K562 (cell line): ENCODE measurements around the gene SUV39H2. TPM values are rescaled to one million over a fixed set of nuclear protein-coding genes. Genes with fewer than 3 reads are reported as not detected.
A peak's percentile ranks its signal among the peaks of the same experiment; 100 is the strongest.

Source experiments
- HDAC1 ChIP-seq, 2 experiments: fragments of 450-650 bp; IDR thresholded peaks; 2 replicates each; pipeline ENCODE4 v1.6.1; 2016 to 2017; ENCODE audit warnings: inconsistent platforms in 1 of 2, mild to moderate bottlenecking in 1 of 2, moderate library complexity in 1 of 2
- HDGF ChIP-seq: fragments of 450-650 bp; IDR thresholded peaks from 2 replicates; pipeline ENCODE4 v1.6.1; 2016
- HEY1 ChIP-seq: fragments of 250-450 bp; sonication (Bioruptor Pico); IDR thresholded peaks from 2 replicates; pipeline ENCODE4 v1.5.0; 2020; ENCODE audit warnings: mild to moderate bottlenecking, moderate library complexity, borderline replicate concordance
- MTA3 ChIP-seq: fragments of 450-650 bp; formaldehyde crosslinking; IDR thresholded peaks from 2 replicates; pipeline ENCODE4 v1.6.1; 2017; ENCODE audit warnings: mild to moderate bottlenecking, borderline replicate concordance
- NCOA1 ChIP-seq: fragments of 450-650 bp; IDR thresholded peaks from 2 replicates; pipeline ENCODE4 v1.6.1; 2016; ENCODE audit warnings: low read depth
- NR2C1 ChIP-seq, 2 experiments: fragments of 450-650 bp; IDR thresholded peaks; 2 replicates each; pipeline ENCODE4 v1.6.1; 2017; ENCODE audit warnings: mild to moderate bottlenecking in 2 of 2, antibody characterized with exemption in 1 of 2, inconsistent platforms in 1 of 2, missing compliant biosample characterization in 1 of 2, missing genetic modification characterization in 1 of 2
- PTBP1 ChIP-seq: fragments of 200-400 bp; formaldehyde crosslinking; IDR thresholded peaks from 2 replicates; pipeline ENCODE4 v1.6.1; 2017; ENCODE audit warnings: low read depth, low read length
- RBM14 ChIP-seq: fragments of 200-400 bp; formaldehyde crosslinking; IDR thresholded peaks from 2 replicates; pipeline ENCODE4 v1.6.1; 2018; ENCODE audit warnings: low read depth, mild to moderate bottlenecking, low read length, moderate library complexity, borderline replicate concordance; ENCODE audit not compliant: insufficient read depth
- SRSF1 ChIP-seq: fragments of 200-400 bp; formaldehyde crosslinking; IDR thresholded peaks from 2 replicates; pipeline ENCODE4 v1.6.1; 2017; ENCODE audit warnings: mild to moderate bottlenecking, low read depth, low read length, moderate library complexity
- TARDBP ChIP-seq: fragments of 450-650 bp; IDR thresholded peaks from 2 replicates; pipeline ENCODE4 v1.6.1; 2016
- TBL1XR1 ChIP-seq, 2 experiments: IDR thresholded peaks; 2 replicates each; pipeline ENCODE4 v1.6.1; 2012; ENCODE audit warnings: improper control_type of control experiment in 2 of 2, low read length in 2 of 2, mild to moderate bottlenecking in 1 of 2
- TCF7 ChIP-seq: sonication (generic); IDR thresholded peaks from 2 replicates; pipeline ENCODE4 v1.6.1; 2016; ENCODE audit warnings: antibody characterized with exemption, borderline replicate concordance
- TEAD1 ChIP-seq, 2 experiments: fragments of 450-650 bp in 1 of 2; sonication (generic) in 1 of 2; formaldehyde crosslinking; IDR thresholded peaks; 2 replicates each; pipeline versions ENCODE4 v1.4.0 to v1.8.0; 2020 to 2022; ENCODE audit warnings: mild to moderate bottlenecking in 2 of 2, missing genetic modification reagents in 1 of 2
- ZNF197 ChIP-seq: fragments of 200-800 bp; sonication (Bioruptor generic); IDR thresholded peaks from 2 replicates; pipeline ENCODE4 v1.6.1; 2016; ENCODE audit warnings: low read depth, missing genetic modification characterization, missing compliant biosample characterization
- ZNF561 ChIP-seq: fragments of 450-650 bp; formaldehyde crosslinking; conservative IDR thresholded peaks from 2 replicates; pipeline ENCODE4 v1.4.0; 2020; ENCODE audit warnings: mild to moderate bottlenecking, moderate library complexity
- ZNF668 ChIP-seq: fragments of 250-450 bp; sonication (Bioruptor Pico); IDR thresholded peaks from 2 replicates; pipeline ENCODE4 v1.8.0; 2022; ENCODE audit warnings: mild to moderate bottlenecking, inconsistent platforms
- ZNF717 ChIP-seq: fragments of 250-450 bp; sonication (Bioruptor Pico); IDR thresholded peaks from 2 replicates; pipeline ENCODE4 v1.5.0; 2021
- ZNF75A ChIP-seq: fragments of 450-650 bp; formaldehyde crosslinking; IDR thresholded peaks from 2 replicates; pipeline ENCODE4 v1.4.0; 2020; ENCODE audit warnings: mild to moderate bottlenecking
- ZNF76 ChIP-seq: fragments of 250-450 bp; sonication (Bioruptor Pico); IDR thresholded peaks from 2 replicates; pipeline ENCODE4 v1.4.0; 2020; ENCODE audit warnings: mild to moderate bottlenecking, moderate library complexity, borderline replicate concordance
- polyA plus RNA-seq, 8 experiments: library from polyadenylated mRNA; depleted of rRNA in 4 of 8; stranded (reverse) in 5 of 8; unstranded in 3 of 8; fragments of >200 nt; fragmentation: Nextera tagmentation in 2 of 8; fragmentation: Illumina TruSeq in 1 of 8; extraction: Ambion mirVana in 2 of 8; extraction: Trizol in 1 of 8; gene quantifications; 2 replicates each; pipeline versions ENCODE4 v1.2.1 to v1.2.3, GENCODE V29; 2011 to 2014; ENCODE audit warnings: inconsistent platforms in 1 of 8, missing spikeins in 1 of 8
- total RNA-seq, 7 experiments: library from RNA; depleted of rRNA in 6 of 7; stranded (reverse); fragments of >200 nt in 6 of 7; fragmentation: Illumina TruSeq in 2 of 7; extraction: Trizol in 2 of 7; gene quantifications; 2 replicates each; pipeline versions ENCODE4 v1.2.1 to v1.2.3, GENCODE V29; 2011 to 2021; ENCODE audit warnings: low replicate concordance in 1 of 7
- TF ChIP-seq, protein P1 (sequence below), 2 experiments: fragments of 250-450 bp in 1 of 2; fragments of 450-650 bp in 1 of 2; sonication (Bioruptor Pico) in 1 of 2; IDR thresholded peaks; 2 replicates each; pipeline versions ENCODE4 v1.6.1 to v1.8.0; 2016 to 2021; ENCODE audit warnings: mild to moderate bottlenecking in 2 of 2, moderate library complexity in 2 of 2, missing compliant biosample characterization in 1 of 2, missing genetic modification characterization in 1 of 2
- TF ChIP-seq, protein P2 (sequence below), 2 experiments: IDR thresholded peaks; 2 replicates each; pipeline ENCODE4 v1.6.1; 2011; ENCODE audit warnings: borderline replicate concordance in 1 of 2, control low read depth in 1 of 2, low read depth in 1 of 2, low read length in 1 of 2, mild to moderate bottlenecking in 1 of 2, mixed read lengths in 1 of 2, moderate library complexity in 1 of 2; ENCODE audit not compliant: insufficient read depth in 1 of 2, insufficient read length in 1 of 2, poor library complexity in 1 of 2, severe bottlenecking in 1 of 2; ENCODE audit errors: extremely low read depth in 1 of 2
- TF ChIP-seq, protein P3 (sequence below): fragments of 450-650 bp; IDR thresholded peaks from 2 replicates; pipeline ENCODE4 v1.6.1; 2017; ENCODE audit warnings: mild to moderate bottlenecking, moderate library complexity
- TF ChIP-seq, protein P4 (sequence below): fragments of 250-450 bp; sonication (Bioruptor Pico); IDR thresholded peaks from 2 replicates; pipeline ENCODE4 v1.4.0; 2020; ENCODE audit warnings: mild to moderate bottlenecking

SUV39H2 gene
- total and polyA plus RNA-seq, 9 of the 15 experiments (the other 6 are each of a cell fraction or from before 2014, with no cell fraction given), result 24.1 to 54.3 (median 41.3) TPM

DNA sequence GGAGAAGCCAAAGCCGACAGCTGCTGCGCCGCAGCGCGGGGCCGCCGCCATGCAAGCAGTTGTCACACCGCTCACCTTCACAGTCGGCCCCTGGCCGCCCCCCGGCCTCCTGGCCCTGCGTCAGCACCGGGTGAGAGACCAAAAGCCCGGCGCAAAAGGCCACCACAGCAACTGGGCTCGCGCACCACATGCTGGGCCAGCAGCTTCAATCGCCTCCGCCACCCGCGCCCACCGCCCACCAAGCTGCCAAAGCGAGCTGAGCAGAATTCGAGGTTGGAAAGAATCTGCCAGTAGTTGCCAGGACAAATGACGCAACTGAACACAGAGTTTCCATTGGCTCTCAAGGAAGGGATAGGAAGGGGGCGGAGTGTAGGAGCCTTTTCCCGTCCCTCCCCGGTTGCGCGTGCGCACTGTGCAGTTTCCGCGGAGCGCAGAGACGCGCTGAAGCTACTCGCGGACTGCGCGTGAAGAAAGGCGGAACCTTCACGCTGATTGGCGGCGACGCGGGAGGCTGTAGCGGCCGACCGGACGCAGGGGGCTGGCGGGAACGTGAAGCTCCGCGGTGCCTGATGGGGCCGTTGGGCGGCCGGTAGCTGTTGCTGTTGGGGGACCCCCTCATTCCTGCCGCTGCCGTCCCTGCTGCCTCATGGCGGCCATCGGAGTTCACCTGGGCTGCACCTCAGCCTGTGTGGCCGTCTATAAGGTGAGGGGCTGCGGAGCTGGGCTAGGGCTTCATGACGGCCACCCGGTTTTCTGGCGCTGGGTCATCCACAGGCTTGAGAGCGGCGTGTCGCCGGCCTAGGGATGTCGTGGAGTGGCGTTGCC lies 40.7 kb upstream of the SUV39H2 start, which contains the start of the genes CDNF, HSPA14 and MSANTD7 (continued):
- TF ChIP-seq TARDBP (no peak), NR2C1 (IDR thresholded peaks at IDR 0.05) (no peak), NR2C1 (tag; IDR thresholded peaks at IDR 0.05) (no peak), ZNF197 (no peak), ZNF668 (CRISPR knock-in tag) (no peak), MTA3 (no peak; the same call in 1 of the 2 replicates), SRSF1 (no peak), HEY1 (no peak), ZNF75A (no peak), PTBP1 (no peak), HDGF (no peak), TCF7 (no peak), ZNF717 (CRISPR knock-in tag) (no peak), TBL1XR1 (IDR thresholded peaks at IDR 0.05; ENCODE audit: low read length in 2 of 2) (peak; percentile 4 to 13; a peak in 1 of 4 replicates), TEAD1 (CRISPR knock-in tag; IDR thresholded peaks at IDR 0.05) (peak in 1 of 2 experiments; percentile 79; a peak in 3 of 4 replicates), HDAC1 (IDR thresholded peaks at IDR 0.05) (peak in 1 of 2 experiments; percentile 54; a peak in 2 of 4 replicates), ZNF561 (CRISPR knock-in tag) (no peak), RBM14 (no peak), NCOA1 (no peak), ZNF76 (peak; percentile 74; the same call in 1 of the 2 replicates)
- TF ChIP-seq, protein P1, sequence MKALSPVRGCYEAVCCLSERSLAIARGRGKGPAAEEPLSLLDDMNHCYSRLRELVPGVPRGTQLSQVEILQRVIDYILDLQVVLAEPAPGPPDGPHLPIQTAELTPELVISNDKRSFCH (CRISPR knock-in tag; IDR thresholded peaks at IDR 0.05), result no peak
- TF ChIP-seq, protein P1 (tag; IDR thresholded peaks at IDR 0.05), result 0 out of 2 replicates have a peak, but pooled peaks have one; percentile 31
- TF ChIP-seq, protein P2, sequence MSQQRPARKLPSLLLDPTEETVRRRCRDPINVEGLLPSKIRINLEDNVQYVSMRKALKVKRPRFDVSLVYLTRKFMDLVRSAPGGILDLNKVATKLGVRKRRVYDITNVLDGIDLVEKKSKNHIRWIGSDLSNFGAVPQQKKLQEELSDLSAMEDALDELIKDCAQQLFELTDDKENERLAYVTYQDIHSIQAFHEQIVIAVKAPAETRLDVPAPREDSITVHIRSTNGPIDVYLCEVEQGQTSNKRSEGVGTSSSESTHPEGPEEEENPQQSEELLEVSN (IDR thresholded peaks at IDR 0.05; ENCODE audit: borderline replicate concordance in 1 of 2, extremely low read depth in 1 of 2, insufficient read depth in 1 of 2, insufficient read length in 1 of 2, low read depth in 1 of 2, low read length in 1 of 2, poor library complexity in 1 of 2, severe bottlenecking in 1 of 2), result peak; percentile 71 to 89
- TF ChIP-seq, protein P3, sequence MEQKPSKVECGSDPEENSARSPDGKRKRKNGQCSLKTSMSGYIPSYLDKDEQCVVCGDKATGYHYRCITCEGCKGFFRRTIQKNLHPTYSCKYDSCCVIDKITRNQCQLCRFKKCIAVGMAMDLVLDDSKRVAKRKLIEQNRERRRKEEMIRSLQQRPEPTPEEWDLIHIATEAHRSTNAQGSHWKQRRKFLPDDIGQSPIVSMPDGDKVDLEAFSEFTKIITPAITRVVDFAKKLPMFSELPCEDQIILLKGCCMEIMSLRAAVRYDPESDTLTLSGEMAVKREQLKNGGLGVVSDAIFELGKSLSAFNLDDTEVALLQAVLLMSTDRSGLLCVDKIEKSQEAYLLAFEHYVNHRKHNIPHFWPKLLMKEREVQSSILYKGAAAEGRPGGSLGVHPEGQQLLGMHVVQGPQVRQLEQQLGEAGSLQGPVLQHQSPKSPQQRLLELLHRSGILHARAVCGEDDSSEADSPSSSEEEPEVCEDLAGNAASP, result no peak
- TF ChIP-seq, protein P4, sequence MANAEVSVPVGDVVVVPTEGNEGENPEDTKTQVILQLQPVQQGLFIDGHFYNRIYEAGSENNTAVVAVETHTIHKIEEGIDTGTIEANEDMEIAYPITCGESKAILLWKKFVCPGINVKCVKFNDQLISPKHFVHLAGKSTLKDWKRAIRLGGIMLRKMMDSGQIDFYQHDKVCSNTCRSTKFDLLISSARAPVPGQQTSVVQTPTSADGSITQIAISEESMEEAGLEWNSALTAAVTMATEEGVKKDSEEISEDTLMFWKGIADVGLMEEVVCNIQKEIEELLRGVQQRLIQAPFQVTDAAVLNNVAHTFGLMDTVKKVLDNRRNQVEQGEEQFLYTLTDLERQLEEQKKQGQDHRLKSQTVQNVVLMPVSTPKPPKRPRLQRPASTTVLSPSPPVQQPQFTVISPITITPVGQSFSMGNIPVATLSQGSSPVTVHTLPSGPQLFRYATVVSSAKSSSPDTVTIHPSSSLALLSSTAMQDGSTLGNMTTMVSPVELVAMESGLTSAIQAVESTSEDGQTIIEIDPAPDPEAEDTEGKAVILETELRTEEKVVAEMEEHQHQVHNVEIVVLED (CRISPR knock-in tag), result peak; percentile 86
